ENCODE measurements around the gene RAB3GAP2. TPM values are rescaled to one million over a fixed set of nuclear protein-coding genes. Genes with fewer than 3 reads are reported as not detected.

RAB3GAP2 gene
- total and polyA plus RNA-seq, 2 experiments from 2014 or later = 15.8 to 22.6 TPM

GRCh38 chr1:220307607-220308006, 35.4 kb upstream of the RAB3GAP2 start:
- Histone ChIP-seq H3K4me1 (ENCODE audit: insufficient read depth) (no peaks in the 10 kb centered on the region), H3K4me2 (ENCODE audit: unreplicated experiment) (no peak overlapping the region), H4K20me1 (ENCODE audit: insufficient read depth) (no peaks in the 10 kb centered on the region), H3K9me3 (ENCODE audit: low read depth) (no peaks in the 10 kb centered on the region), H3K27ac (no peak overlapping the region), H3K9me2 (ENCODE audit: insufficient read depth) (no peaks in the 10 kb centered on the region), H3F3A (ENCODE audit: insufficient read depth) (no peaks in the 10 kb centered on the region), H3K79me2 (ENCODE audit: insufficient read depth) (no peaks in the 10 kb centered on the region), H3K4me3 (no peak overlapping the region), H3K36me3 (ENCODE audit: low read depth) (no peaks in the 10 kb centered on the region), H2AFZ (no peak overlapping the region), H3K9ac (no peak overlapping the region), H3K27me3 (replicated peaks; ENCODE audit: insufficient read depth) (no peaks in the 10 kb centered on the region)
- no peak for TF ChIP-seq EZH2phosphoT487 (IDR thresholded peaks at IDR 0.05; ENCODE audit: insufficient read depth, low read depth)
- TF ChIP-seq EZH2 (IDR thresholded peaks at IDR 0.05; ENCODE audit: insufficient read depth, poor library complexity, severe bottlenecking) = no peak
- 9 to 11% methylated on average over 3 of the region's 3 CpGs for WGBS, 2 experiments (ENCODE audit: low coverage in 1 of 2, low lambda C conversion rate in 2 of 2, missing lambda C conversion rate in 2 of 2)
- in situ Hi-C loops (cut with MboI) = no loop called here
- DNase-seq = peak; percentile 5

DNA sequence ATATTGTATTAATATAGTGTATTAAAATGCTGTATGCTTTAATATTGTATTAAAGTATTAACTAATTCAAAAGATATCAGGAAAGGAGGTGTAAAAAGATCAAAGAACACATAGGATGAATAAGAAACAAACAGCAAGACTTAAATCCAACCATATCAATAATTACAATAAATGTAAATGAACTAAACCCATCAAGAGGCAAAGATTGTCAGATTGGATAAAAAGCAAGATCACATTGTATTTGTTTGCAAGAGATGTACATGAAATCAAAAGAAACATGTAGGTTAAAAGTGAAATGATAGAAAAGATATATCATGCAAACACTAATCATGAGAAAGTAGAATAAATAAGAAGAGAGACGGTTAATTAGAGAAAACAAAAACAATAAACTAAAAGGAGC, 34.1 kb upstream of the RAB3GAP2 start:
- Histone ChIP-seq H3K79me2 (ENCODE audit: insufficient read depth) (no peaks in the 10 kb centered on the region), H3K4me2 (ENCODE audit: unreplicated experiment) (no peak overlapping the region), H3K36me3 (ENCODE audit: low read depth) (no peaks in the 10 kb centered on the region), H3K27me3 (replicated peaks; ENCODE audit: insufficient read depth) (no peaks in the 10 kb centered on the region), H3K4me1 (ENCODE audit: insufficient read depth) (0 out of 2 replicates have a peak, but pooled peaks cover under 1% of the 10 kb centered on the region), H3K9me3 (ENCODE audit: low read depth) (no peaks in the 10 kb centered on the region), H3K9ac (no peak overlapping the region), H3F3A (ENCODE audit: insufficient read depth) (no peaks in the 10 kb centered on the region), H4K20me1 (ENCODE audit: insufficient read depth) (no peaks in the 10 kb centered on the region), H3K4me3 (no peak overlapping the region), H3K27ac (no peak overlapping the region), H2AFZ (no peak overlapping the region), H3K9me2 (ENCODE audit: insufficient read depth) (no peaks in the 10 kb centered on the region)
- 66 to 81% methylated on average over 1 of the region's 1 CpG for WGBS, 2 experiments (ENCODE audit: low coverage in 1 of 2, low lambda C conversion rate in 2 of 2, missing lambda C conversion rate in 2 of 2)
- TF ChIP-seq EZH2 (IDR thresholded peaks at IDR 0.05; ENCODE audit: insufficient read depth, poor library complexity, severe bottlenecking) = no peak
- no peak for TF ChIP-seq EZH2phosphoT487 (IDR thresholded peaks at IDR 0.05; ENCODE audit: insufficient read depth, low read depth)
- DNase-seq = no peak
- in situ Hi-C loops (cut with MboI) = no loop called here

GRCh38 chr1:220303871-220304270, 31.6 kb upstream of the RAB3GAP2 start:
- Histone ChIP-seq H3K79me2 (ENCODE audit: insufficient read depth) (no peaks in the 10 kb centered on the region), H4K20me1 (ENCODE audit: insufficient read depth) (no peaks in the 10 kb centered on the region), H3K9ac (no peak overlapping the region), H3K36me3 (ENCODE audit: low read depth) (no peaks in the 10 kb centered on the region), H3F3A (ENCODE audit: insufficient read depth) (peaks cover 4% of the 10 kb centered on the region; the same call in 1 of the 2 replicates), H3K4me2 (ENCODE audit: unreplicated experiment) (no peak overlapping the region), H3K9me3 (ENCODE audit: low read depth) (no peaks in the 10 kb centered on the region), H3K4me3 (no peak overlapping the region), H2AFZ (no peak overlapping the region), H3K27me3 (replicated peaks; ENCODE audit: insufficient read depth) (no peaks in the 10 kb centered on the region), H3K27ac (no peak overlapping the region), H3K9me2 (ENCODE audit: insufficient read depth) (no peaks in the 10 kb centered on the region), H3K4me1 (ENCODE audit: insufficient read depth) (peaks cover 13% of the 10 kb centered on the region)
- 64% methylated on average over 4 of the region's 4 CpGs for WGBS, 2 experiments (ENCODE audit: low coverage in 1 of 2, low lambda C conversion rate in 2 of 2, missing lambda C conversion rate in 2 of 2)
- TF ChIP-seq EZH2phosphoT487 (IDR thresholded peaks at IDR 0.05; ENCODE audit: insufficient read depth, low read depth) = no peak
- TF ChIP-seq EZH2 (IDR thresholded peaks at IDR 0.05; ENCODE audit: insufficient read depth, poor library complexity, severe bottlenecking) = no peak
- in situ Hi-C loops (cut with MboI) = no loop called here
- DNase-seq = no peak

DNA sequence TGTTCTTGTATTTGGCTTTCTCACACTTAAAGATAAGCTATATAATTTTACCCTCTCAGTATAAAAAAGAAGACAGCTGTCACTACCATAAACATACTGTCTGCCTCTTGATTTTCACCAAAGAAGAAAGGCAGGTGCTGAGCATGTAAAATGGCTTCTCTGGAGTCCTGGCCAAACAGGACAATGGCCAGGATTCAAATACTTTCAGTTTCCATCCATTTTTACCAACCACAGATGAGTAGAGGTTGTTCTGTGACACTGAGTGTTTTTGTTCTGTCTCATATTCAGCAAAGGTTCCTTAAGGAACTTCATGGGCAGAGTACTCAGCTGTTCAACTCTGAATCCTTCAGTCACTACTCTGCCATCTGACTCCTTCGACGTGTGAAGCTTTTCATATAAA, 29.4 kb upstream of the RAB3GAP2 start:
- Histone ChIP-seq H3K4me3 (no peak overlapping the region), H3K9me3 (ENCODE audit: low read depth) (no peaks in the 10 kb centered on the region), H2AFZ (no peak overlapping the region), H4K20me1 (ENCODE audit: insufficient read depth) (no peaks in the 10 kb centered on the region), H3F3A (ENCODE audit: insufficient read depth) (peaks cover 4% of the 10 kb centered on the region; the same call in 1 of the 2 replicates), H3K9ac (no peak overlapping the region), H3K79me2 (ENCODE audit: insufficient read depth) (no peaks in the 10 kb centered on the region), H3K36me3 (ENCODE audit: low read depth) (no peaks in the 10 kb centered on the region), H3K9me2 (ENCODE audit: insufficient read depth) (no peaks in the 10 kb centered on the region), H3K4me1 (ENCODE audit: insufficient read depth) (peaks cover 13% of the 10 kb centered on the region), H3K27me3 (replicated peaks; ENCODE audit: insufficient read depth) (no peaks in the 10 kb centered on the region), H3K4me2 (ENCODE audit: unreplicated experiment) (no peak overlapping the region), H3K27ac (no peak overlapping the region)
- no peak for TF ChIP-seq EZH2 (IDR thresholded peaks at IDR 0.05; ENCODE audit: insufficient read depth, poor library complexity, severe bottlenecking)
- no peak for TF ChIP-seq EZH2phosphoT487 (IDR thresholded peaks at IDR 0.05; ENCODE audit: insufficient read depth, low read depth)
- 24 to 28% methylated on average over 2 of the region's 2 CpGs for WGBS, 2 experiments (ENCODE audit: low coverage in 1 of 2, low lambda C conversion rate in 2 of 2, missing lambda C conversion rate in 2 of 2)
- in situ Hi-C loops (cut with MboI) = no loop called here
- no peak for DNase-seq

Measured in GM23248 (cell line).